NT2/D1 (cell line): ENCODE results near the gene MMP24.

Experiments used
- SUZ12 ChIP-seq: IDR thresholded peaks from 2 replicates; pipeline ENCODE4 v1.6.1; 2011; ENCODE audit not compliant: insufficient read length, insufficient read depth; ENCODE audit errors: extremely low read depth
- YY1 ChIP-seq: IDR thresholded peaks from 2 replicates; pipeline ENCODE4 v1.6.1; 2011; ENCODE audit not compliant: insufficient read length, insufficient read depth
- ZNF274 ChIP-seq: IDR thresholded peaks from 2 replicates; pipeline ENCODE4 v1.6.1; 2011; ENCODE audit warnings: mild to moderate bottlenecking, low read depth, low read length

DNA sequence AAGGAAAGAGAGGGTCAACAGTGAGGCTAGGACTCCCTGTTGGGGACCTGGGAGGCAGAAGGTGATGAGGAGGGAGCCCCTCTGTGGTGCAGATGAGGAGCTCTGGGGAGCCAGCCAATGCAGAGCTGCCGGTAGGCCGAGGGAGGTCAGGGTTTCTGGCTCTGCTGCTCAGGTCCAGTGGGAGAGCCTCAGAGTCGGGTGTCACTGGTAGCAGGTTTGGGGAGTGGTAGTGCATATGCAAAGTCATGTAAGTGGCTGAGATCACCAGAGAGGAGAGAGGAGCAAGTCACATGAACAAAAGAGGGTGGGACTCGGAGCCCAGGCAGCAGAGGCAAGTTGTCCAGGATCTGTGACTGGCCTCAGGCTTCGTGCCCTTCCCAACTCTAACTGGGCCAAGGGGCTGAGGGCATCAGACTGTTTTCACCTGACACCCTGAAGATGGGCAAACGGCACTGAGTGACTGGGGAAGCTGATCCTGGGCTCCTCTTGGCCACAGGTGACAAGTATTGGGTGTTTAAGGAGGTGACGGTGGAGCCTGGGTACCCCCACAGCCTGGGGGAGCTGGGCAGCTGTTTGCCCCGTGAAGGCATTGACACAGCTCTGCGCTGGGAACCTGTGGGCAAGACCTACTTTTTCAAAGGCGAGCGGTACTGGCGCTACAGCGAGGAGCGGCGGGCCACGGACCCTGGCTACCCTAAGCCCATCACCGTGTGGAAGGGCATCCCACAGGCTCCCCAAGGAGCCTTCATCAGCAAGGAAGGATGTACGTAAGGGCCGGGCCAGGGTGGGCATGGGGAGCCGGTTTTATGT lies 44.8 kb downstream of the MMP24 start:
- no peak for TF ChIP-seq ZNF274
- TF ChIP-seq SUZ12, result no peak
- TF ChIP-seq YY1, result no peak
